ENCODE measurements around the gene PPOX.

Gene PPOX

GRCh38 chr1:161176468-161177111 lies 10.4 kb downstream of the PPOX start:
- DNase-seq = no peak

GRCh38 chr1:161177112-161177935 lies 11.1 kb downstream of the PPOX start, which contains the start of gene B4GALT3:
TSS of gene B4GALT3 (minus strand) at chr1:161177507. CDS start at chr1:161176060, 1,447 bp downstream.
- DNase-seq = peak; percentile 90

- DNase-seq = no peak
These were observed 11.7 kb downstream of the PPOX start for GRCh38 chr1:161177936-161178244.

- no peak for DNase-seq
These were observed 13.5 kb downstream of the PPOX start for GRCh38 chr1:161179698-161180097.

GRCh38 chr1:161180639-161181038 lies 14.4 kb downstream of the PPOX start:
- DNase-seq = no peak

GRCh38 chr1:161182214-161182613 lies 16.0 kb downstream of the PPOX start:
- DNase-seq = no peak

- peak; percentile 48 for DNase-seq
These were observed 19.1 kb downstream of the PPOX start for GRCh38 chr1:161185282-161185682.

GRCh38 chr1:161185732-161186311 lies 19.6 kb downstream of the PPOX start:
- no peak for DNase-seq

GRCh38 chr1:161187311-161187710 lies 21.1 kb downstream of the PPOX start:
- DNase-seq = no peak

GRCh38 chr1:161188381-161188780 lies 22.2 kb downstream of the PPOX start:
- no peak for DNase-seq

GRCh38 chr1:161189036-161189435 lies 22.8 kb downstream of the PPOX start:
- DNase-seq = no peak

GRCh38 chr1:161190962-161191521 lies 24.8 kb downstream of the PPOX start:
- no peak for DNase-seq

- DNase-seq = no peak
These were observed 25.7 kb downstream of the PPOX start for GRCh38 chr1:161191971-161192370.

GRCh38 chr1:161192476-161193465 lies 26.5 kb downstream of the PPOX start:
- DNase-seq = peak; percentile 62

- DNase-seq = no peak
These were observed 27.5 kb downstream of the PPOX start for GRCh38 chr1:161193561-161194235.

GRCh38 chr1:161195171-161195570 lies 28.9 kb downstream of the PPOX start:
- no peak for DNase-seq

- DNase-seq = no peak
These were observed 29.9 kb downstream of the PPOX start for GRCh38 chr1:161196111-161196510.

- DNase-seq = no peak
These were observed 30.6 kb downstream of the PPOX start for GRCh38 chr1:161196521-161197451.

- no peak for DNase-seq
These were observed 31.5 kb downstream of the PPOX start for GRCh38 chr1:161197560-161198193.

GRCh38 chr1:161198194-161198896 lies 32.1 kb downstream of the PPOX start:
- peak; percentile 31 for DNase-seq

Data from NCI-H1092 (cell line).